Measurements from ENCODE around the gene NRP2. TPM values are rescaled to one million over a fixed set of nuclear protein-coding genes. Genes with fewer than 3 reads are reported as not detected.

The NRP2 gene
- total RNA-seq, 1 experiment from 2014 or later, result 1.2 TPM

DNA sequence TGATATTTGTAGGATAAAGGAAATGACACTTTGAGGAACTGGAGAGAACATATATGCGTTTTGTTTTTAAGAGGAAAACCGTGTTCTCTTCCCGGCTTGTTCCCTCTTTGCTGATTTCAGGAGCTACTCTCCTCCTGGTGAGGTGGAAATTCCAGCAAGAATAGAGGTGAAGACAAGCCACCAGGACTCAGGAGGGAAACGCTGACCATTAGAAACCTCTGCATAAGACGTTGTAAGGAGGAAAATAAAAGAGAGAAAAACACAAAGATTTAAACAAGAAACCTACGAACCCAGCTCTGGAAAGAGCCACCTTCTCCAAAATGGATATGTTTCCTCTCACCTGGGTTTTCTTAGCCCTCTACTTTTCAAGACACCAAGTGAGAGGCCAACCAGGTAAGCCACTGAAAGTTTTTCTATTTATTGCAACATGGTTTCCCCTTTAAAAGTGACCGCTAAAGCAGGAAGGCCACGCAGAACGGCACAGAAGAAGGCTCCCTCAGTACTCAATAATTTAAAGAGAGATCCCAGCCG is 735 bp downstream of the NRP2 start (continued):
- TF ChIP-seq, protein P1, sequence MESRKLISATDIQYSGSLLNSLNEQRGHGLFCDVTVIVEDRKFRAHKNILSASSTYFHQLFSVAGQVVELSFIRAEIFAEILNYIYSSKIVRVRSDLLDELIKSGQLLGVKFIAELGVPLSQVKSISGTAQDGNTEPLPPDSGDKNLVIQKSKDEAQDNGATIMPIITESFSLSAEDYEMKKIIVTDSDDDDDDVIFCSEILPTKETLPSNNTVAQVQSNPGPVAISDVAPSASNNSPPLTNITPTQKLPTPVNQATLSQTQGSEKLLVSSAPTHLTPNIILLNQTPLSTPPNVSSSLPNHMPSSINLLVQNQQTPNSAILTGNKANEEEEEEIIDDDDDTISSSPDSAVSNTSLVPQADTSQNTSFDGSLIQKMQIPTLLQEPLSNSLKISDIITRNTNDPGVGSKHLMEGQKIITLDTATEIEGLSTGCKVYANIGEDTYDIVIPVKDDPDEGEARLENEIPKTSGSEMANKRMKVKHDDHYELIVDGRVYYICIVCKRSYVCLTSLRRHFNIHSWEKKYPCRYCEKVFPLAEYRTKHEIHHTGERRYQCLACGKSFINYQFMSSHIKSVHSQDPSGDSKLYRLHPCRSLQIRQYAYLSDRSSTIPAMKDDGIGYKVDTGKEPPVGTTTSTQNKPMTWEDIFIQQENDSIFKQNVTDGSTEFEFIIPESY (IDR thresholded peaks at IDR 0.05; ENCODE audit: extremely low read depth, insufficient replicate concordance, low read length), result no peak
- TF ChIP-seq, protein P2, sequence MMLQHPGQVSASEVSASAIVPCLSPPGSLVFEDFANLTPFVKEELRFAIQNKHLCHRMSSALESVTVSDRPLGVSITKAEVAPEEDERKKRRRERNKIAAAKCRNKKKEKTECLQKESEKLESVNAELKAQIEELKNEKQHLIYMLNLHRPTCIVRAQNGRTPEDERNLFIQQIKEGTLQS (IDR thresholded peaks at IDR 0.05), result no peak
- TF ChIP-seq SP1 (IDR thresholded peaks at IDR 0.05; ENCODE audit: low read depth), result no peak
- TF ChIP-seq TCF7L2 (IDR thresholded peaks at IDR 0.05; ENCODE audit: borderline replicate concordance, extremely low read depth, insufficient read depth, insufficient read length), result no peak

DNA sequence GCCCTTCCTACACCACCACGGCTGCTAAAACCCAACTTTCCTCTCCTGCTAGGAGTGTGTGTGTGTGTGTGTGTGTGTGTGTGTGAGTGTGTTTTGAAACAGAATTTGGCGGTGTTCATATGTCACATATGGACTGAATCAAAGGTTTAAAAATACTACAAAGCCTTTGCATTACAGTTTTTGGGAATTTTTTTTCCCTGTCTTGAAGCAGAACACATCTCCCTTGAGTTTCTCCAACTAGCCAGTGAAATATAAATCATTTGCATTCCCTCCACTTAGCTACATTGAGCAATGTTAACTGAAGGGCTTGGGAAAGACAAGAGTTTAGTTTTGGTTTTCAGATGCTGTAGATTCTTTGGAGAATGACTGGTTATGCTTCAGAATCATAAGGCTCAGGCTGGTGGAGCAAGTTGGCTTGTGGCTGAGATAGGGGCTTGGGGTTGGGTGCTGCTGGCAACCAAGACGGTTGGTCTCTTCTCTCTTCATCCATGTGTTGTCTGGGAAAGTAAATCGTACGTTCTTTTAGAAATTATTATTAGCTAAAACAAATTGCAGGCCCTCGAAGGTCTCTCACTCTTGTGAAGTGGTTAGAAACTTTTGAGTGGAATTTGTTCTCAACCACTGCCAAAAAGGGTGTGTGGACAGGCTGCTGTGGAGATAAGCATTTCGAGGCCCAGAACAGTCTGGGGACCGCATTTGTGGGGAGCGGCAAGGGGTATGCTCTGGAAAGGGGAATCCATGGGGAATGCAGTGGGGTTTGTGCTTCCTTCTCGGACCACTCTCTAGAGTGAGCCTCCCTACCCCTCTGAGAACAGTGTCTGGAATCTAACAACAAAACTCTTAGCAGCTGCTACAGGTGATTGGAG is 1.4 kb downstream of the NRP2 start:
- DNase-seq (ENCODE audit: low read depth, low spot score) (no peak), ATAC-seq (no peak)
- Histone ChIP-seq H3K9me2 (ENCODE audit: insufficient read depth) (no peaks in the 10 kb centered on the region), H3K4me1 (ENCODE audit: control insufficient read depth in 1 of 2, insufficient read depth in 2 of 2, low read length in 2 of 2) (peaks cover 4 to 39% of the 10 kb centered on the region in 2 experiments; a peak in 3 of 4 replicates), H3K27me3 (ENCODE audit: insufficient read depth, low read length) (peaks cover 8% of the 10 kb centered on the region; the same call in 1 of the 2 replicates), H3K36me3 (ENCODE audit: control insufficient read depth in 1 of 2, insufficient read depth in 2 of 2, low read length in 2 of 2) (no peaks in the 10 kb centered on the region), H2AFZ (ENCODE audit: low read depth, low read length, poor library complexity, severe bottlenecking) (no peak overlapping the region), H4K20me1 (ENCODE audit: insufficient read depth) (no peaks in the 10 kb centered on the region), H3K9ac (ENCODE audit: low read length) (no peak overlapping the region), H3K9me3 (ENCODE audit: control insufficient read depth in 1 of 2, insufficient read depth in 1 of 2, low read depth in 1 of 2, low read length in 2 of 2) (no peaks in the 10 kb centered on the region), H3K4me3 (replicated peaks in 1 of 2; ENCODE audit: low read depth in 1 of 2, low read length in 2 of 2) (no peak overlapping the region), H3K79me2 (ENCODE audit: insufficient read depth, low read length) (no peaks in the 10 kb centered on the region), H3K27ac (ENCODE audit: low read depth, low read length) (no peak overlapping the region), H3K4me2 (ENCODE audit: low read length) (no peak overlapping the region)
- POLR2A ChIA-PET, result no interaction called here
- CTCF ChIA-PET, result interaction anchor here (2.1 kb wide), 1 partner anchor 8 kb away, joined by 5 read pairs; no protein-coding TSS in a partner anchor
- intact Hi-C loops (cut with micrococcal nuclease), result loop anchor here (10.0 kb wide), 1 partner anchor 1539 kb away; no protein-coding TSS in a partner anchor
- RAD21 ChIA-PET (ENCODE audit: low non-redundant PET in 1 of 2, low total read pairs in 2 of 2, uncharacterized antibody in 2 of 2, unreplicated experiment in 2 of 2), result no interaction called here
- no TSS peak for BruUV-seq (replicated peaks)
- TF ChIP-seq CBX3 (IDR thresholded peaks at IDR 0.05; ENCODE audit: low read depth), result no peak
- no peak for TF ChIP-seq SIN3A (IDR thresholded peaks at IDR 0.05; ENCODE audit: low read depth)
- no peak for TF ChIP-seq EGR1 (IDR thresholded peaks at IDR 0.05; ENCODE audit: low read depth)
- TF ChIP-seq RAD21 (IDR thresholded peaks at IDR 0.05; ENCODE audit: low read depth), result no peak
- TF ChIP-seq SP1 (IDR thresholded peaks at IDR 0.05; ENCODE audit: low read depth), result no peak
- TF ChIP-seq EZH2phosphoT487 (IDR thresholded peaks at IDR 0.05; ENCODE audit: borderline replicate concordance), result no peak
- no peak for TF ChIP-seq YY1 (IDR thresholded peaks at IDR 0.05; ENCODE audit: extremely low read depth, insufficient replicate concordance, low read depth, low read length)
- TF ChIP-seq JUND (IDR thresholded peaks at IDR 0.05), result no peak
- TF ChIP-seq ZFX (IDR thresholded peaks at IDR 0.05), result no peak
- no peak for TF ChIP-seq TCF7L2 (IDR thresholded peaks at IDR 0.05; ENCODE audit: borderline replicate concordance, extremely low read depth, insufficient read depth, insufficient read length)
- TF ChIP-seq, protein P3, sequence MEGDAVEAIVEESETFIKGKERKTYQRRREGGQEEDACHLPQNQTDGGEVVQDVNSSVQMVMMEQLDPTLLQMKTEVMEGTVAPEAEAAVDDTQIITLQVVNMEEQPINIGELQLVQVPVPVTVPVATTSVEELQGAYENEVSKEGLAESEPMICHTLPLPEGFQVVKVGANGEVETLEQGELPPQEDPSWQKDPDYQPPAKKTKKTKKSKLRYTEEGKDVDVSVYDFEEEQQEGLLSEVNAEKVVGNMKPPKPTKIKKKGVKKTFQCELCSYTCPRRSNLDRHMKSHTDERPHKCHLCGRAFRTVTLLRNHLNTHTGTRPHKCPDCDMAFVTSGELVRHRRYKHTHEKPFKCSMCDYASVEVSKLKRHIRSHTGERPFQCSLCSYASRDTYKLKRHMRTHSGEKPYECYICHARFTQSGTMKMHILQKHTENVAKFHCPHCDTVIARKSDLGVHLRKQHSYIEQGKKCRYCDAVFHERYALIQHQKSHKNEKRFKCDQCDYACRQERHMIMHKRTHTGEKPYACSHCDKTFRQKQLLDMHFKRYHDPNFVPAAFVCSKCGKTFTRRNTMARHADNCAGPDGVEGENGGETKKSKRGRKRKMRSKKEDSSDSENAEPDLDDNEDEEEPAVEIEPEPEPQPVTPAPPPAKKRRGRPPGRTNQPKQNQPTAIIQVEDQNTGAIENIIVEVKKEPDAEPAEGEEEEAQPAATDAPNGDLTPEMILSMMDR (IDR thresholded peaks at IDR 0.05 in 2 of 3, conservative IDR thresholded peaks at IDR 0.05 in 1 of 3; ENCODE audit: borderline replicate concordance in 1 of 3, insufficient read depth in 1 of 3, low read depth in 2 of 3, low read length in 2 of 3), result no peak
- TF ChIP-seq POLR2AphosphoS5 (IDR thresholded peaks at IDR 0.05; ENCODE audit: low read depth, low read length), result no peak
- TF ChIP-seq ELF1 (IDR thresholded peaks at IDR 0.05; ENCODE audit: borderline replicate concordance, low read depth), result no peak
- no peak for TF ChIP-seq POLR2A (IDR thresholded peaks at IDR 0.05; ENCODE audit: borderline replicate concordance, extremely low read depth, insufficient read depth, insufficient read length)
- no peak for TF ChIP-seq EZH2 (IDR thresholded peaks at IDR 0.05)
- TF ChIP-seq FOSL1 (IDR thresholded peaks at IDR 0.05; ENCODE audit: low read depth), result no peak

All from HCT116 (cell line).